Measurements from ENCODE around the gene PRCD. TPM values are rescaled to one million over a fixed set of nuclear protein-coding genes. Genes with fewer than 3 reads are reported as not detected.

PRCD gene
- total RNA-seq, 2 donors from 2014 or later = 0.52 to 4.6 TPM

DNA sequence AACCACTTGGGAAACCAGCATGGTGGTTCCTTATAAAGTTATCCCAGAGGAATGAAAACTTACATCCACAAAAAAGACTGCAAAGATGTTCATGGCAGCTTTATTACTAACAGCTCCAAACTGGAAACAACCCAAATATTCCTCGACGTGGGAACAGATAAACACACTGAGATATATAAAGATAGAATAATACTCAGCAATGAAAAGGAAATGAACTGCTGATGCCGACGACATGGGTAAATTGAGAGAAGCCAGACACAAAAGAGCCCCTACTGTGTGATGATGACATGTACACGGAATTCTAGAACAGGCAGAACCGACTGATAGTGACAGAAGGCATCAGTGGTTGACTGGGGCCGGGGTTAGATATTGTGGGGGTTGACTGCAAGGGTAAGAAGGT is 9.7 kb downstream of the PRCD start:
- WGBS, 2 donors = 66 to 68% methylated on average over 7 of the region's 7 CpGs
- H3K9me3 ChIP-seq = no peaks in the 10 kb centered on the region
- intact Hi-C loops (cut with DNase I) = no loop called here
- DNase-seq (no peak), ATAC-seq (no peak)
- H3K27ac ChIP-seq = peak overlapping the region in 2 of 4 donors; percentile 56 to 63
- TF ChIP-seq POLR2A (IDR thresholded peaks at IDR 0.05) = no peak
- no peak for TF ChIP-seq CTCF (IDR thresholded peaks at IDR 0.05)
- H3K36me3 ChIP-seq (replicated peaks in 1 of 2; ENCODE audit: insufficient read depth in 1 of 2, low read depth in 2 of 2) = no peaks in the 10 kb centered on the region
- H3K4me3 ChIP-seq = no peak overlapping the region
- peaks cover 68% of the 10 kb centered on the region for H3K4me1 ChIP-seq
- no peaks in the 10 kb centered on the region for H3K27me3 ChIP-seq

DNA sequence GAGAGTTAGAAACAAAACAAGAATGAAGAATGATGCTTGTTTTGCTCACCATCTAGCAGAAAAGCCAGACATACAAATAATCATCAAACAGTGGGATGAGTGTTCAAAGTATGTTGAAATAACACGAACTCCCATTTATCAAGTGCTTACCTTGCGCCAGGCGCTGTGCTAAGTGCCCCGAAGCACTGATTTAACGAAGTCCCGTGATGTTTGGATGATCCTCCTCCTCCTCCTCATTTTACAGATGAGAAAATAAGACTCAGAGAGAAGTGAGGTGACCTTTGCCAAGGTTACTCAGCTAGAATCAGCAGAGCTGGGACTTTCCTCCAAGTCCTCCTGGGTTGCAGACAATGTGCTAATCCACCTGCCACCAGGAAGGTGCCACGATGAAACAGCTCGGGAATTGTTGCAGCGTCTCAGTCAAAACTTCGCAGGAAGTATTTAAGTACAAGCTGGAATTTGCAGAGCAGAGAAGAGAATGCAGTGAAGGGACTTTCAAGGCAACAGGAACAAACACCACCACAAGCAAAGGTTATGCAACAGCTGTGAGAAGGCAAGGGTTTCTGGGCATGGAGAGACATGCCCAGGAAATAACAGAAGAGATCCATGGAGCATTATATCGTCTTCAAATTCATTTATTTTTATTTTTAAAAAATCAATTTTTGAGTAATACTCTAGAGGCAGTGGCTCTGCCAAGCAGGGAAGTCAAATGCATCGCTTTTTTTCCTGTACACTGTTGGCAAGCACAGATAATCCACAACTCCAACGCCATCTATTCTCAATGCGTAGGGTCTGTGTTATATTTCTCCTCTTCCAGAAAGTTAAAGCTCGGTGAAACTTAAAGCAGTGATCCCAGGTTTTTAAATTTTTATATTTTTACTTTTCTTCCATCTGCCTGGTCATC is 11.1 kb downstream of the PRCD start:
- Histone ChIP-seq H3K27ac (peak overlapping the region in 3 of 4 donors; percentile 1 to 71 (median 67)), H3K4me3 (no peak overlapping the region), H3K9me3 (no peaks in the 10 kb centered on the region), H3K27me3 (no peaks in the 10 kb centered on the region), H3K4me1 (peaks cover 56% of the 10 kb centered on the region), H3K36me3 (replicated peaks in 1 of 2; ENCODE audit: insufficient read depth in 1 of 2, low read depth in 2 of 2) (no peaks in the 10 kb centered on the region)
- ATAC-seq (peak; percentile 38), DNase-seq (peak in 1 of 4 donors; percentile 38)
- WGBS, 2 donors = 44 to 53% methylated on average over 15 of the region's 15 CpGs
- intact Hi-C loops (cut with DNase I) = no loop called here
- TF ChIP-seq CTCF (IDR thresholded peaks at IDR 0.05) = no peak
- TF ChIP-seq POLR2A (IDR thresholded peaks at IDR 0.05) = peak in 1 of 3 donors; percentile 13

GRCh38 chr17:76551685-76552084 is 11.8 kb downstream of the PRCD start:
- Histone ChIP-seq H3K9me3 (no peaks in the 10 kb centered on the region), H3K27ac (peak overlapping the region in 3 of 4 donors; percentile 1 to 71 (median 67)), H3K27me3 (no peaks in the 10 kb centered on the region), H3K4me3 (no peak overlapping the region), H3K36me3 (replicated peaks in 1 of 2; ENCODE audit: insufficient read depth in 1 of 2, low read depth in 2 of 2) (no peaks in the 10 kb centered on the region), H3K4me1 (peaks cover 52% of the 10 kb centered on the region)
- no peak for ATAC-seq
- intact Hi-C loops (cut with DNase I) = no loop called here
- 84 to 85% methylated on average over 4 of the region's 4 CpGs for WGBS, 2 donors
- DNase-seq = no peak
- TF ChIP-seq CTCF (IDR thresholded peaks at IDR 0.05) = no peak
- TF ChIP-seq POLR2A (IDR thresholded peaks at IDR 0.05) = no peak

DNA sequence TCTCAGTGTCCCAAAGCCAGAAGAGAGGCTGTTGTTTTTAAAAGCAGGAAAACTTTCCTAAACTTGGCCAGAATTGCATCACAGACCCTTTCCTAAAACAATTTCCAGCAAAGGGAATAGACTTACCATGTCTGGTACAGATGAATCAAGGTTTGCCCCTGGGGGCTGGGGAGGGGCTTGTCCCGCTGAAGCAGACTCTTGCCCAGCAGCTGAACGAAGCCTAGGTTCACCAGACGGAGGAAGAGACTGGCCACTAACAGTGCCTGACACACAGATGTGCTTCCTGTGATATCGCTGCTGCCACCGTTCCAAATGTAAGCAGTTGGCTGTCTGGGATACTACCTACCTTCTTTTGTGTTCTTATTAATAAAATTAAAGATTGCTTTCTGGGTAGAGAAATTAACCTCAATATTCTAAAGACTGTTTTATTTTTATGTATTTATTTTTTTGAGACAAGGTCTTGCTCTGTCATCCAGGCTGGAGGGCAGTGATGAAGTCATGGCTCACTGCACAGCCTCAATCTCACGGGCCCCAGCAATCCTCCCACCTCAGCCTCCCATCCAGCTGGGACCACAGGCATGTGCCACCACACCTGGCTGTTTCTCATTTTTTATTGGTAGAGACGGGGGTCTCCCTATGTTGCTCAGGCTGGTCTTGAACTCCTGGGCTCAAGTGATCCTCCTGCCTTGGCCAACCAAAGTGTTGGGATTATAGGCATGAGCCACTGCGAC is 13.5 kb downstream of the PRCD start:
- no peak for DNase-seq
- no peak overlapping the region for H3K4me3 ChIP-seq
- H3K9me3 ChIP-seq = no peaks in the 10 kb centered on the region
- H3K4me1 ChIP-seq = peaks cover 41% of the 10 kb centered on the region
- WGBS, 2 donors = 85% methylated on average over 8 of the region's 8 CpGs
- intact Hi-C loops (cut with DNase I) = no loop called here
- H3K36me3 ChIP-seq (replicated peaks in 1 of 2; ENCODE audit: insufficient read depth in 1 of 2, low read depth in 2 of 2) = no peaks in the 10 kb centered on the region
- no peaks in the 10 kb centered on the region for H3K27me3 ChIP-seq
- peak overlapping the region in 3 of 4 donors; percentile 60 to 76 (median 62) for H3K27ac ChIP-seq
- TF ChIP-seq CTCF (IDR thresholded peaks at IDR 0.05) (no peak), POLR2A (IDR thresholded peaks at IDR 0.05) (no peak)
- ATAC-seq = no peak
